GM21576 (cell line): Measurements from ENCODE around the gene SETD6.
"Not testable (repeated sequence)": the region's sequence is repeated elsewhere in the genome, so short reads cannot be mapped to it uniquely, and the experiment has no call there.

Experiments used
- ATAC-seq: cut with Tn5 transposase; IDR thresholded peaks from one replicate; pipeline ENCODE4 v1.9.1; 2021; ENCODE audit warnings: mild to moderate bottlenecking, moderate library complexity; ENCODE audit not compliant: unreplicated experiment

Gene SETD6

GRCh38 chr16:58537124-58537906 lies 22.0 kb downstream of the SETD6 start:
- no peak for ATAC-seq

- no peak for ATAC-seq
Observed at GRCh38 chr16:58541711-58542110, 26.4 kb downstream of the SETD6 start.

- ATAC-seq = no peak
Observed at GRCh38 chr16:58542291-58542690, 27.0 kb downstream of the SETD6 start.

- no peak for ATAC-seq
Observed at GRCh38 chr16:58543685-58544084, 28.4 kb downstream of the SETD6 start.

GRCh38 chr16:58548378-58548777 lies 33.1 kb downstream of the SETD6 start:
- no peak for ATAC-seq

GRCh38 chr16:58551496-58551895 lies 36.2 kb downstream of the SETD6 start:
- ATAC-seq = no peak

- no peak for ATAC-seq
Observed at GRCh38 chr16:58556678-58557077, 41.4 kb downstream of the SETD6 start.

- ATAC-seq = no peak
Observed at GRCh38 chr16:58563235-58563634, 47.9 kb downstream of the SETD6 start.

- ATAC-seq = no peak
Observed at GRCh38 chr16:58563775-58564174, 48.5 kb downstream of the SETD6 start.

GRCh38 chr16:58565697-58566096 lies 50.4 kb downstream of the SETD6 start:
- not testable (repeated sequence) for ATAC-seq
